Fibroblast of lung (primary cell): ENCODE data around the gene PCP4.

Experiments
- CTCF ChIP-seq, 2 donors: IDR thresholded peaks in 1 of 2; conservative IDR thresholded peaks in 1 of 2; 1 replicate in 1 of 2; 2 replicates in 1 of 2; pipeline ENCODE4 v1.5.1; 2011 to 2012; ENCODE audit warnings: low read length in 2 of 2, control low read depth in 1 of 2, inconsistent platforms in 1 of 2, low read depth in 1 of 2, mild to moderate bottlenecking in 1 of 2
- EZH2 ChIP-seq: IDR thresholded peaks from 2 replicates; pipeline ENCODE4 v1.5.1; 2012; ENCODE audit warnings: low read length, control low read depth, mild to moderate bottlenecking; ENCODE audit errors: missing control alignments

GRCh38 chr21:39913706-39914305 lies 46.6 kb downstream of the PCP4 start:
- no peak for TF ChIP-seq CTCF (conservative IDR thresholded peaks at IDR 0.05 in 1 of 2, IDR thresholded peaks at IDR 0.05 in 1 of 2; ENCODE audit: low read depth in 1 of 2, low read length in 2 of 2)
- no peak for TF ChIP-seq EZH2
